ENCODE measurements around the gene CLEC4F.

The CLEC4F gene

GRCh38 chr2:70807102-70807827 is 13.1 kb downstream of the CLEC4F start:
- no peak overlapping the region for H3K4ac ChIP-seq (ENCODE audit: low read depth in 1 of 2, low read length in 2 of 2)
- H2AFZ ChIP-seq (ENCODE audit: low read depth, low read length): no peak overlapping the region
- WGBS: 89% methylated on average over 6 of the region's 6 CpGs

GRCh38 chr2:70806620-70807019 is 13.8 kb downstream of the CLEC4F start:
- Histone ChIP-seq H3K4me1 (ENCODE audit: control insufficient read depth, insufficient read depth, low read depth, low read length) (no peaks in the 10 kb centered on the region), H2AK5ac (ENCODE audit: low read length, severe bottlenecking) (no peak overlapping the region), H3K9ac (ENCODE audit: low read length) (no peak overlapping the region)

More at GRCh38 chr2:70807102-70807827, 13.1 kb downstream of the CLEC4F start:
- Histone ChIP-seq H2BK120ac (ENCODE audit: low read depth, low read length) (no peak overlapping the region), H3K27me3 (ENCODE audit: control insufficient read depth in 1 of 2, insufficient read depth in 1 of 2, low read length in 2 of 2) (peaks cover 9 to 56% of the 10 kb centered on the region in 2 experiments), H2BK5ac (ENCODE audit: low read depth, low read length, poor library complexity, severe bottlenecking) (no peak overlapping the region), H3K4me3 (ENCODE audit: insufficient read depth in 1 of 2, low read depth in 1 of 2, low read length in 2 of 2) (no peak overlapping the region), H2BK12ac (ENCODE audit: low read length in 2 of 2) (no peak overlapping the region), H3K14ac (ENCODE audit: low read length in 2 of 2) (no peak overlapping the region), H4K8ac (ENCODE audit: low read length) (no peak overlapping the region), H3K23ac (ENCODE audit: low read length in 2 of 2) (no peak overlapping the region), H2AK5ac (ENCODE audit: low read length, severe bottlenecking) (no peak overlapping the region), H3K4me2 (ENCODE audit: low read length, poor library complexity, severe bottlenecking) (no peak overlapping the region), H3K36me3 (ENCODE audit: control insufficient read depth in 1 of 2, insufficient read depth in 2 of 2, low read depth in 1 of 2, low read length in 2 of 2) (no peaks in the 10 kb centered on the region), H3K79me1 (replicated peaks; ENCODE audit: low read length, poor library complexity, severe bottlenecking) (no peaks in the 10 kb centered on the region), H3K27ac (ENCODE audit: low read length, poor library complexity, severe bottlenecking) (no peak overlapping the region), H3K9ac (ENCODE audit: low read length) (no peak overlapping the region), H4K91ac (ENCODE audit: low read length) (no peak overlapping the region), H3K4me1 (ENCODE audit: control insufficient read depth, insufficient read depth, low read depth, low read length) (no peaks in the 10 kb centered on the region), H3K9me3 (ENCODE audit: control insufficient read depth, low read length) (no peaks in the 10 kb centered on the region), H2BK15ac (ENCODE audit: low read depth, poor library complexity, severe bottlenecking) (no peak overlapping the region), H3K18ac (ENCODE audit: low read depth in 1 of 2, low read length in 2 of 2) (no peak overlapping the region)
- DNase-seq: no peak

GRCh38 chr2:70806013-70806412 is 14.4 kb downstream of the CLEC4F start:
- Histone ChIP-seq H3K14ac (ENCODE audit: low read length in 2 of 2) (no peak overlapping the region), H3K36me3 (ENCODE audit: control insufficient read depth in 1 of 2, insufficient read depth in 2 of 2, low read depth in 1 of 2, low read length in 2 of 2) (no peaks in the 10 kb centered on the region), H4K91ac (ENCODE audit: low read length) (no peak overlapping the region), H2BK15ac (ENCODE audit: low read depth, poor library complexity, severe bottlenecking) (no peak overlapping the region), H2BK120ac (ENCODE audit: low read depth, low read length) (no peak overlapping the region), H3K4me2 (ENCODE audit: low read length, poor library complexity, severe bottlenecking) (no peak overlapping the region), H3K9ac (ENCODE audit: low read length) (no peak overlapping the region), H3K4ac (ENCODE audit: low read depth in 1 of 2, low read length in 2 of 2) (no peak overlapping the region), H2AK5ac (ENCODE audit: low read length, severe bottlenecking) (no peak overlapping the region), H3K18ac (ENCODE audit: low read depth in 1 of 2, low read length in 2 of 2) (no peak overlapping the region), H4K8ac (ENCODE audit: low read length) (no peak overlapping the region), H3K79me1 (replicated peaks; ENCODE audit: low read length, poor library complexity, severe bottlenecking) (no peaks in the 10 kb centered on the region), H2AFZ (ENCODE audit: low read depth, low read length) (no peak overlapping the region), H3K27ac (ENCODE audit: low read length, poor library complexity, severe bottlenecking) (no peak overlapping the region), H3K4me1 (ENCODE audit: control insufficient read depth, insufficient read depth, low read depth, low read length) (no peaks in the 10 kb centered on the region), H3K4me3 (ENCODE audit: insufficient read depth in 1 of 2, low read depth in 1 of 2, low read length in 2 of 2) (no peak overlapping the region), H2BK5ac (ENCODE audit: low read depth, low read length, poor library complexity, severe bottlenecking) (no peak overlapping the region), H3K9me3 (ENCODE audit: control insufficient read depth, low read length) (peaks cover 5% of the 10 kb centered on the region), H2BK12ac (ENCODE audit: low read length in 2 of 2) (no peak overlapping the region), H3K27me3 (ENCODE audit: control insufficient read depth in 1 of 2, insufficient read depth in 1 of 2, low read length in 2 of 2) (peaks cover 15 to 60% of the 10 kb centered on the region in 2 experiments), H3K23ac (ENCODE audit: low read length in 2 of 2) (no peak overlapping the region)
- WGBS: no CpG with 5 or more reads among the region's 5 CpGs
- DNase-seq: no peak

More at GRCh38 chr2:70806620-70807019, 13.8 kb downstream of the CLEC4F start:
- Histone ChIP-seq H3K9me3 (ENCODE audit: control insufficient read depth, low read length) (no peaks in the 10 kb centered on the region), H3K14ac (ENCODE audit: low read length in 2 of 2) (no peak overlapping the region), H3K18ac (ENCODE audit: low read depth in 1 of 2, low read length in 2 of 2) (no peak overlapping the region), H3K4me2 (ENCODE audit: low read length, poor library complexity, severe bottlenecking) (no peak overlapping the region), H2BK12ac (ENCODE audit: low read length in 2 of 2) (no peak overlapping the region), H2BK5ac (ENCODE audit: low read depth, low read length, poor library complexity, severe bottlenecking) (no peak overlapping the region), H4K91ac (ENCODE audit: low read length) (no peak overlapping the region), H2BK120ac (ENCODE audit: low read depth, low read length) (no peak overlapping the region), H3K27me3 (ENCODE audit: control insufficient read depth in 1 of 2, insufficient read depth in 1 of 2, low read length in 2 of 2) (peaks cover 9 to 59% of the 10 kb centered on the region in 2 experiments), H2BK15ac (ENCODE audit: low read depth, poor library complexity, severe bottlenecking) (no peak overlapping the region), H3K27ac (ENCODE audit: low read length, poor library complexity, severe bottlenecking) (no peak overlapping the region), H3K4me3 (ENCODE audit: insufficient read depth in 1 of 2, low read depth in 1 of 2, low read length in 2 of 2) (no peak overlapping the region), H3K36me3 (ENCODE audit: control insufficient read depth in 1 of 2, insufficient read depth in 2 of 2, low read depth in 1 of 2, low read length in 2 of 2) (no peaks in the 10 kb centered on the region), H3K79me1 (replicated peaks; ENCODE audit: low read length, poor library complexity, severe bottlenecking) (no peaks in the 10 kb centered on the region), H3K23ac (ENCODE audit: low read length in 2 of 2) (no peak overlapping the region), H3K4ac (ENCODE audit: low read depth in 1 of 2, low read length in 2 of 2) (no peak overlapping the region), H4K8ac (ENCODE audit: low read length) (no peak overlapping the region), H2AFZ (ENCODE audit: low read depth, low read length) (no peak overlapping the region)
- no peak for DNase-seq
- WGBS: 73% methylated on average over 6 of the region's 6 CpGs

- H3K4me3 ChIP-seq (ENCODE audit: insufficient read depth in 1 of 2, low read depth in 1 of 2, low read length in 2 of 2): no peak overlapping the region
- no peak overlapping the region for H2BK15ac ChIP-seq (ENCODE audit: low read depth, poor library complexity, severe bottlenecking)
- H3K9ac ChIP-seq (ENCODE audit: low read length): no peak overlapping the region
- no peak overlapping the region for H3K27ac ChIP-seq (ENCODE audit: low read length, poor library complexity, severe bottlenecking)
- H3K79me1 ChIP-seq (replicated peaks; ENCODE audit: low read length, poor library complexity, severe bottlenecking): no peaks in the 10 kb centered on the region
- H3K9me3 ChIP-seq (ENCODE audit: control insufficient read depth, low read length): peaks cover 19% of the 10 kb centered on the region
- no peak overlapping the region for H2AFZ ChIP-seq (ENCODE audit: low read depth, low read length)
- no peak overlapping the region for H3K23ac ChIP-seq (ENCODE audit: low read length in 2 of 2)
- 83% methylated on average over 6 of the region's 10 CpGs for WGBS
- H2BK12ac ChIP-seq (ENCODE audit: low read length in 2 of 2): no peak overlapping the region
- H2BK120ac ChIP-seq (ENCODE audit: low read depth, low read length): no peak overlapping the region
- no peak overlapping the region for H2BK5ac ChIP-seq (ENCODE audit: low read depth, low read length, poor library complexity, severe bottlenecking)
- H2AK5ac ChIP-seq (ENCODE audit: low read length, severe bottlenecking): no peak overlapping the region
- H3K18ac ChIP-seq (ENCODE audit: low read depth in 1 of 2, low read length in 2 of 2): no peak overlapping the region
- no peak overlapping the region for H4K91ac ChIP-seq (ENCODE audit: low read length)
- no peak overlapping the region for H3K14ac ChIP-seq (ENCODE audit: low read length in 2 of 2)
- no peak overlapping the region for H3K4me2 ChIP-seq (ENCODE audit: low read length, poor library complexity, severe bottlenecking)
- no peak overlapping the region for H4K8ac ChIP-seq (ENCODE audit: low read length)
- peaks cover 16 to 49% of the 10 kb centered on the region in 2 experiments for H3K27me3 ChIP-seq (ENCODE audit: control insufficient read depth in 1 of 2, insufficient read depth in 1 of 2, low read length in 2 of 2)
- DNase-seq: no peak
- H3K4ac ChIP-seq (ENCODE audit: low read depth in 1 of 2, low read length in 2 of 2): no peak overlapping the region
- no peaks in the 10 kb centered on the region for H3K36me3 ChIP-seq (ENCODE audit: control insufficient read depth in 1 of 2, insufficient read depth in 2 of 2, low read depth in 1 of 2, low read length in 2 of 2)
- H3K4me1 ChIP-seq (ENCODE audit: control insufficient read depth, insufficient read depth, low read depth, low read length): no peaks in the 10 kb centered on the region
These were observed 18.7 kb downstream of the CLEC4F start for GRCh38 chr2:70801607-70802263.
